GM19452 (cell line): Measurements from ENCODE around the gene TCF4.

Experiments
- ATAC-seq: cut with Tn5 transposase; IDR thresholded peaks from one replicate; pipeline ENCODE4 v1.9.1; 2021; ENCODE audit not compliant: unreplicated experiment

TCF4 gene

DNA sequence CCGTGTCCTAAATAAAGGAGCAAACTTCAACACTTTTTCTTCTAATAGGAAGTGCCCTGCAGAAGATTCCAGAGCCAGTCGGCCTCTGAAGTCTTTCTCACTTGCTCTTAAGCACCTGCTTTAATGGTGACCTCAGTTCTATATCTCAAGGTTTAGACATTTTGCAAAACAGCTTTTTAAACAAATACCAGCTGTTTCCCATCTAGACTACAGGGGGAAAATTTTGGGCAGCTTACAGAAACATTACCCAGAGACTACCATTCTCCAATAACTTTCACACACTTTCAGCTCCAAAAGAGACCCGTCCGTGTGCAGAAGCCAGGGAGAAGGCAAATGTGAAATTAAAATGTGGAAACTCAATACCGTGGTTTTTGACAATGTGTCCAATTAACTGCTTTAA, 343.4 kb downstream of the TCF4 start:
- no peak for ATAC-seq

DNA sequence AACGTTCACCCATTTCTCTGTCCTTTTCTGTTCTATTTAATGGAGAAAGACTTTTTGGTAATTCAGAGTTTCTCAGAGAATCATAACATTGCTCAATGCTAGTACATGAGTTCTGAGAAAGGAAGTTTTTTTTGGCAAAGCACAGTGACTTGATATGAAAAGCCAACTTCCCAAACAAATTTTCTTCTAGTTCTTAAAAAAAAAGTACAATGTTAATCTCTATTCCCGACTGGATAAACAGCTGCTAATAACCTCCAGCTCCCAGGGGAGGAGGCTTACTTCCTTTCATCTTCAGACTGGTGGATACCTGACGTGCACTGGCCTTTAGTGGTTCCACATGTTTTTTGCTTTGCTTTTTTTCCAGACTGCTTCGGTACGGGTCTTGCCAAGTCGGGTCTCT, 344.1 kb downstream of the TCF4 start:
- no peak for ATAC-seq

DNA sequence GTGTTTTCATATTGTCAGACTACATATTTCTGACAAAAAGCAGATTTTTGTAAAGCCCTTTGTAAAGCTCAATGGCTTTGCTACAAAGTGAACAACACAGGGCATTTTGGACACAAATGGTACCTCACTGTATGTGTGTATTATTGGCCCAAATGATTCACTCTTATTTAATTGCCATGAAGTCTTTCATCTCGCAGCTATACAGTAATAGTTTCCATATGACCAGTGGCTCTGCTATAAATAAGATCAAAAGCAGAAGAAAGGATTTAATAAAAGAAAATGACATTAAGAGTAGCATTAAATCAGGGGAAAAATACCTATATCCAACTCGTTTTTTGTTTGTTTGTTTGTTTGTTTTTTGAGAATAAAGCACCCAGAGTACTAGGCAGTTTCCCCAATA, 344.7 kb downstream of the TCF4 start:
- ATAC-seq = no peak

DNA sequence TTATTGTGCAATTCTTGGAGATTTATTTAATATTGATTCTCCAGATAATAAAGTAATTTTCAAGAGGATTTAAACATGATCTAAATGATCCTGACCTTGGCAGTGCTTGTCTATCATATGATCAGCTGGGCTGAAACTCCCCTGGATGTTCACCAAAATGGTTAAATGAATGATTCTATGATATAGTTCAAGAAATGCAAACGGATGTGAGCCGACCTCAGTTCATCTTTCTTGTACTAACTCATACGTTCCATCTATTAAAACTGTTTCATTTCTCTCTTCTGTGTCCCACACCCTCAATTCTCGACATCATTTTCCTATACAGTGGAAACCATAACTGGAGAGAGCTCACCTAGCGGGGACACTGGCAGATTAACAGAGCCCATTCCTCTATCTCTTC, 347.0 kb downstream of the TCF4 start:
- peak; percentile 65 for ATAC-seq

DNA sequence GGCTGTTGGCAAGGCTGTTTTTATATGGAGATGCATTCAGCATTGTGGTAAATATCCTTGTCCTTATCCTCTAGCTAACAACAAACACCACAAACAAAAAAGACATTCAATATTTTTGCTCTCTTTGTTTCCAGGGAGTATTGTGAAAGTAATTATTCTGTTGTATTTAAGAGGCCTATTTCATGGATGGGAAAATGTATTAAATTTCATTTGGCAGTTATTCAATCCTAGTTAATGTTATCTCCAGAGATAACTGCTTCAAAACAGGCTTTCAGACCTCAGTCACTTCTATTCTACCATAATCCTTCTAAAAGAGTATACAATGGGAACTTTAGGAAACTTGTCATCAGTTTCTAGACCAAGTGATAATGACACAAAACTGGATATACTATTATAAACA, 348.3 kb downstream of the TCF4 start:
- ATAC-seq = no peak

DNA sequence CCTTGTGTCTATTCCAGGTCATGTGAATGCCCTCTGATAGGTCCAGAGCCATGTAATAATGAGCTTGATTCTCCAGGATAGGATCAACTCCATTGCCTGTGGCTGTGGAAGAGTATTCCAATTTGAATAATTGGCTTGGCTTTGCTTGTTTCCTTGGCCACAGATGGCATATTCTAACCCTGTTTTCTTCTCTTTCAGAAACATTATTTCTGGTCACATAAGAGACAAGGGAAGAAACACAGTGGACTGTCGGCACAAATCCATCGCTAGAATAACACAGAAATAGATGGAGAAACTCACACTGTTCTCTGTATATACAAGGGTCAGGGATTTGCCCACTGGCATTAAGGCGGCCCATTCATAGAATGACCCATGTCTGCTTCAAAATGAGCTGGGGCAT, 350.3 kb downstream of the TCF4 start:
- ATAC-seq = no peak

DNA sequence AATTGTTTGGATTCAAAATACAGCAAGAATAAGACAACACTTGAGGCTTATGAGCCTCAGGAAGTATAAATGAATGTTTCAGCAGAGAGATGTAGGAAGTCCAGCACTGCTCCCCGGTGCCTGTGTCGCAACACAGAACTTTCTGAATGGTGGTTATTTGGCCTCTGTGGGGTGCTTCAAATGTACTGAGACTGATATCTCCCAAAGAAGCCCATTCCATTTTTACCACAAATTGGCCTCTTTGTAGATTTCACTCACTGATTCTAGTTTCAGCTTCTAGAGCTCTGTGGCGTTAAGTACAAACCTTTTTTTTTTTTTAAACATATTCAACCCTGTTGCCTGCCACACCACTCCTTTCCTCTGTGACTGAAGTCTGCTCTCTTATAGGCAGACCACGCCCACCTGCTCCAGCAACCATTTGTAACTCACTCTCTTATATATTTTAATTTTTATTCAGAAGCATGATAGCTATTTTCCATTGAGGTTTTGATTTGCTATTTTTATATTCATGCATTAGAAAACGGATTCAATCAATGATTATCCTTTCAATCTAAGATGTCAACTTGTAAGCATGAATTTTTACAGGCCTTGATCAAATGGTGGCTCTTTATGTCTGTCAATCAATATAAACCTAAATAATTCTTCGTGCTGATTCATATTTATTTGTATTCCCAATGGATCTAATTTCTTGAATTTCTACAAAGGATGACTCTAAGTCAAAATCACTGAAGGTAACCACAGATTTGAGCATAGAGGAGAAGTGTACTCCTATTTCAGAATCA, 351.7 kb downstream of the TCF4 start:
- ATAC-seq = peak; percentile 43

DNA sequence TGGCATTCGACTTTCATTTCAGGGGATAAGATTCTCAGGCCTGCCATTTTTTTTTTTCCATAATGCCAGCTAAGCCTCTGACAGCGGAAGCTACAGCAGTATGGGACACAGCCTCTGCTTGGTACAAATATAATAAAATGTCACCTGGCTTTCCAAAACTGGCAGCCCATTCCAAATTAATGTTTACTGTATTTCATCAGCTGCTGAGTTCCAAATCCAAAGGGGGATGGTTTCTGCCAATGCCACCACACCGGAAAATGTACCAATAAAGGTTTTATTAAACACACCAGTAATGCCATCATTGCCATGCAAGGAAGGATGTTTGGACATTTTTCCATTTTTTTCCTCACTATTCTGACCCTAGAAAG, 352.9 kb downstream of the TCF4 start:
- no peak for ATAC-seq

DNA sequence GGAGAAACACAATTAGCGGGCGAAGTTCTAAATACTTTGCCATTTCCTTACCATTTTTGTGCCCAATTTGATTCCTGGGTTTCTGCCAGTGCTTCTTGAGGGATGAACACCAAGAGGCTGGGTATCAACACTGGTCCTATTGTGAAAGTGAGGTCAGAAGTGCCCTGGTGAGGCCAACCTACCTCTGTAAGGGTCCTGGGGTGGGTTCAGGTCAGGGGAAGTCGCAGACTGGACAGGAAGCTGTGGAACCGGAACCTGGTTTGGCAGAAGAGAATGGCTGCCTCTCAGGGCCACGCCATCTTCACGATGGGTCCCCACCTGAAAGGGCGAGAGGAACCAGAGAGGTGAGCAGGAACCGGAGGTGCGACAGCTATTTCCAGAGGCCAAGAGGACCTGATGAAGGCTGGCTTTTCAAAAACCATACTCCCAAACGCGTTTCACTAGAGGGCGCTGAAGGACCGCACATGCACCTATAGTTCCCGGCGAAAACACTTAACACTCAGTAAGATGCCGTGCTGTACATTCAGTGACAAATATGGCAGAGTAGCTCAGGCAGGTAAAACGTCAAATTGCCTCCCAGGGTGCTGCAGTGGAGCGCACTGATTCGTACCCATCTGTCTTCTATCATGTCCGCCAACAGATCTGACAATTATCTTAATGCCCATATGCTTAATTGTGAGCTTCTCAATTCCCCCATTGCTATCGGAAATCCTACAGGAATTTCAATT, 353.5 kb downstream of the TCF4 start:
- ATAC-seq = peak; percentile 81

DNA sequence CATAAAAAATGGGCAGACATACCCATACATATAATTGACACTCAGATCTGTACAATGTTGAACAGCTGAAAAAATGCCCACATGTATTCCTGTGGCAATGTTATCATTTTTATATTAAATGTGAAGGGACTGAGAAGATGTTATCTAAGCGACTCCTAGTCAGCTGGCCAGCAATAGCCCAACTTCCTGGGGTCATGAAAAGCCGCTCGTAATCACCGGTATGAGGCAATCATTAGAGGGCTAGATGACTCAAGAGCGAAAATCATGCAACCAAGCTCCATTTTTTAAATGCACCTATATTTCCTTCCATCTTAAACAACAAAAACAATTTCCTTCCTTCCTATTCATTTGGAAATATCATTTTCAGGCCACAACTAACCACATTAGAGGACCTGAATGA, 354.1 kb downstream of the TCF4 start:
- no peak for ATAC-seq

DNA sequence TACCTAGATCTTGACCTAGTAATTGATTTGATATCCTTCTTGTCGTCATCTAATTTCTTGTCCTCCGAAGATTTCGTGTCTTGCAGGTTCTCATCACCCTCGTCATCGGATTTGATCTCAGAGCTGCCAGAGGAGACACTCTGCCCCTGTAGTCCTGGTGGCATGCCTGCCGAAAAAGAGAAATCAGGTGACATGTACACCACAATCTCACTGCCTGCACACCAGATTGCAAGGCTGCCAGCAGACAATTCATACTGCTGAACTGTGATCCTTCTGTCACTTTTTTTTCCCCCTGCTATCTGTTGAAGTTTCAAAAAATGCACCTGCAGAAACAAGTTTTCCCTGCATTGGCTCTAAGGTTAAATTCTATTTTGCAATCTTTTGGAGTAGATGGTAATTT, 355.5 kb downstream of the TCF4 start:
- ATAC-seq = no peak

DNA sequence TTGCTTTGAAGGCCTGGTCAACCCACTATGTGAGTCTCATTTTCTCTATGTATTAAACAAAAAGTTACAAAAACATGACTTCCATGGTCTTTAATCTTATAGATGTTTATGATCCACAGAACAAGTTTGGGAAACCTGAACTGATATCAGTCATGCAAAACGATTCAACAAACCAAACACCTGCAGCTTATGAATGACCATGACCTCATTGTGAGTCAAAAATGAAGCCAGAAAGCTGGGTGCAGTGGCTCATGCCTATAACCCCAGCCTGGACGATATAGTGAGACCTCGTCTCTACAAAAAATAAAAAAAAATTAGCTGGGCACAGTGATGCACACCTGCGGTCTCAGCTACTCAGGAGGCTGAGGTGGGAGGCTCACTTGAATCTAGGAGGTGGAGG, 358.3 kb downstream of the TCF4 start:
- no peak for ATAC-seq

DNA sequence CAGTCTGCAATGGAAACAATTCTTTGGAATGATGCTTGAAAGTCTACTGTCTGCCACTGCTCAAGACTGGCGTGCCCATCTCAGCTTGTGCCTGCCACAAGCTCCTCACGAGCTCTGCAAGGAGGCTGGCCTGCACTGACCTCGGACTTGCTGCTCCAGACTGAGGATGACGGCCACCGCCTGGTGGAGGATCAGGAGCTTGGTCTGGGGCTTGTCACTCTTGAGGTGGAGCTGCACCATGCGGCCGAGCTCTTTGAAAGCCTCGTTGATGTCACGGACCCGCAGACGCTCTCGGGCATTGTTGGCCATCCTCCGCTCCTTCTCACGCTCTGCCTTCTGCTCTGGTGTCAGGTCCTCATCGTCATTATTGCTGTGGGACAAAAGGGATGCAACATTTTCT, 359.3 kb downstream of the TCF4 start:
- no peak for ATAC-seq

DNA sequence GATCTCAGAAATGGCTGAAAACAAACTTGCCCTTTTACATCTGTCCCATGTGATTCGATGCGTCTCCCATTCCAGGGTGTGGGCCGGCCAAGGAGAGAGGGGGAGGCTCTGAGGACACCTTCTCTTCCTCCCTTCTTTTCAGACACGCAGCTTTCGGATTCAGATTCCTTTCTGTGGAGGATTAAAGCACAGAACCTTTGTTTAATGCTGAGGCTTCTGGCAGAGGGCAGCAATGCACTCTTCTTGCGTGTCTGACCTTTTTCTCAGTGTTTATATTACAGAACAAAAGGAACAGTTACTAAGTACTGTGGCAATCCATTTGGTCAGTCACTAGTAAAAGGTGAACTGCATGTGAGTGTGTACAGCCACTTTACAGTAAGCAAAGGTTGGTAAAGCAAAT, 359.8 kb downstream of the TCF4 start:
- no peak for ATAC-seq

DNA sequence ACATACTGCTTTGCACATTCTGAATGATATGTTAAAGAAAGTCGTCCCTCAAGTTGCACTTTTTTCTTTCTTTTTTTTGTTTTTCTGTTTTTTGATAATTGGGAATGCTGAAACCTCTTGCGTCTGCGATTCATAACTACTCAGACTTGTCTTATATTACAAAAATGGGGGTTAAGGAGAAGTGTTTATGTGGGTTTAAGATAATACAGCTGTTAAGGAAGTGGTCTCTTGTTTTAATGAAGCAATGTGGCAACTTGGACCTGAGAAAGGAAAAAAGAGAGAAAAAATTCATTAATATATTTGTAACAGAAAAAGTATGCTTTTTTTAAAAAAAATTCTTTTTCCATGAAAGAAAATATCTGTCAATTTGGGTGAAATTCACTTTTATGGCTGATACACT, 360.2 kb downstream of the TCF4 start:
- no peak for ATAC-seq

DNA sequence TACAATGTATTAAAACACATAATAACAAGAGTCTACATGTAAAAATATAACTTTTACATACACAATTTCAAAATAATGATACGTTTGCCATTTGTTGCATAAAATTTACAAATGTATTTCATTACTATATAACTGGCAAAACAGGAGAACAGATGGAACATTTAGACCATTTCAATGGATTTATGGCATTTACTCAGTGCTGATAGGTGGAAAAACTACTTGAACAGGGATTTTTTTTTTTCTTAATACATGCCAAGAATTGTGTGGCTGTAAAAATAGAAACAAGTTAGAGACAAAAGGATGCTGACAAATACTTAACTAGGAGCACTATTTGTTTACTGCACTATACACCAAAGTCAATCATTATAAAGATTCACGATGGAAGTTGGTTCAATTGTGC, 361.9 kb downstream of the TCF4 start:
- no peak for ATAC-seq

DNA sequence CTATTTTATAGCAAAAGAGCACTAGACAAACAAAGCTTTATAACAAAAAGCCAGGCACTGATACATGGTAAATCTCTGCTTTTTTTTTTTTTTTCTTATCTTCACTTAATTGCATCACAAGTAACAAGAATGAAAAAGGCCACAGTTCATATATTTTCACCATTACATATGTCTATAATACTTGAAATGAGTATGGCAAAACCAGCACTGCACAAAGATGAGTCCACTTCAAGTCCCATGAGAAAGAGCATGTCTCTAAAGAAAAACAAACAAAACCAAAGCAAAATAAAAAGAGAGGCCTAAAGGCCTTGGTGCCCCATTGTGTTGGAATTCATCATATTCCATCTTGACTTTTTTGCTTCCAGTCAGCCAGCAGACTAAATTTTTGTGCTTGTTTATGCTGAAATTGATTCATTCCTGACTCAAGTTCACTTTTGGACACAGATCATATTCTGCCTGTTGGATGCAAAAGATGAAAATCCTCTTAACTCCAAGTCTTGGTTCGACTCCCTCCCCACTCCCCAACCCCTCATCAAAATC, 363.8 kb downstream of the TCF4 start:
- ATAC-seq = no peak

DNA sequence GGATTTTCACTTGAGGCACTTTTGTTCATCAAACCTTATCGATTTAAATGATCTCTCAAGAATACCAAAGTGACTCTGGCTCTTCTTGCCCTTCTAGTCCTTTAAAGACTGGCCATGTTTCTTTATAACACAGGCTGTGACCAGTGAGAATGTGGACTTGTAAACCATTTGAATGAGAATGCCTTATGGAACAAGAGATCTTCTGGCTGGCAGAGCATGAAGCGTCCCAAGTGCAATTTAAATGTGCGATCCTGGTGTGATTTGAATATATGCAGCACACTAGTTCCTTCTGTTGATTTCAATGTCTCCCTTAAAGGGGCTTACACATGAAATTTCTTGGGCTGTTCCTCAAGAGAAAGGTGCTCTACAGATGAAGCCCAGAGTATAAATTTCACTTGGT, 366.4 kb downstream of the TCF4 start:
- ATAC-seq = no peak

DNA sequence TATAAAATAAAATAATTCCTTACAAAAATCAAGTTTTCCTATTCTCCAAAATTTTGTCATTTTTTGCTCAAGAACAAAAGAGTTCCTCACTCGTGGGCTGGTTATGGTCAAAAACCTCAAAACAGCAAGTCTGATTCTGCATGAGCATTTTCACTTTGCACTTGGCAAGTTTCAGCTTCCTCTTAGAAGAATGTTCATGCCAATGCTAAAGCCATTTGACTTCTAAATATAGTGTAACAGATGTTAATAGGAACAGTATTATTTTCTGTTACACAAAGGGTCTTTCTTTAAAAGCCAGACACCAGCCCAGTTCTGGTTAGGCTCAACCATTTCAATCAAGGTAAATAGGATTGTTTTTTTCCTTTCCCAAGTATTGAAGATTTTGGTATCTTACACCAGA, 367.5 kb downstream of the TCF4 start:
- peak; percentile 77 for ATAC-seq

DNA sequence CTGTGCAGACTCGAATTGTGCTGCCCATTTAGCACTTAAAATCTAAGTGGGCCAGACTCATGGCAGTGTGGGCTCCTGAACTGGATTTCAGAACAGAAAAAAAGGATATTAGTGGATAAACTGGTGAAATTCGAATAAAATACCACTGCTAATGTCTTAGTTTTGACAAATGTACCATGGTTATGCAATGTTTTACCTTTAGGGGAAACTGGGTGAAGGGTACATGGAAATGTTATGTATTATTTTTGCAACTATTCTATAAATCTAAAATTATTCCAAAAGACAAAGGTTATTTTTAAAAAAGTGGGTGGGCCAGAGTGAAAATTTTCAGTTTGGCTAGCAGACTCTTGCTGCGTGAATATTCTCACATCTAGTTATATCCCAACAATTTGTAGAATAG, 368.2 kb downstream of the TCF4 start:
- no peak for ATAC-seq

DNA sequence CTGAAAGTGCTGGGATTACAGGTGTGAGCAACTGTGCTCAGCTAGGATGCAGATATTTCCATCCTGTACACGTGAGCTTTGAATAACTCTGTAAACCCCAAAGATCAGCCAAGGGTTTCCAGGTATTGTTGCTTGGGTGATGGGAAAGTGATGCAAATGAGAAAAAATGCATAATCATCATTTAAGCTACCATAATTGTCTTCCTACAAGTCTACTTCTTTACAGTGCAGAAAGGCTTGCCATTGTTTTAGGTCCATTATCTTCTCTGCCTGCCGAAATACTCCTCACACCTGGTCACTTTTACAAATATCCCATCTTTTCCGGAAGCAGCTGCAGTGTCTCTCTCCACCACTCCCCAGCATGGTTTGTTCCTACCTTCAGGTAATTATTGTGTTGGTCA, 368.9 kb downstream of the TCF4 start:
- no peak for ATAC-seq

DNA sequence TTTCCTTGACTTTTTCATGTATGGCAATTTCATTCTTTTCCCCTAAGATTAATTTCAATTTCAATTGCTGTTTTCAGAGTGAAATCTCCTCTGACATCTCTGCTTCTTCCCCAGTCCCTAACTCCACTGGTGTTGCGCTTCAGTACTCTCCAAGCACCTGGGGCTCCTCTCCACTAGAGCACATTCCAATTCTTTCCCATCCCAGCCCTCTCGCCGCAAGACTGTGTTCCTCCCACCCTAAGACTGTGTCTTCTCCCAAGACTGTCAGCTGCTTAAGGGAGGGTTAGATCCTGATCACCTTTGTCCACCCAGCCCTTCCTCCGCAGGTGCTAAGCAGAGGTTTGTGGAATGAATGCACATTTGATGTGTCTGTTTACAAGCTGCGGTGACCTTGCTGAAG, 373.0 kb downstream of the TCF4 start:
- ATAC-seq = no peak

DNA sequence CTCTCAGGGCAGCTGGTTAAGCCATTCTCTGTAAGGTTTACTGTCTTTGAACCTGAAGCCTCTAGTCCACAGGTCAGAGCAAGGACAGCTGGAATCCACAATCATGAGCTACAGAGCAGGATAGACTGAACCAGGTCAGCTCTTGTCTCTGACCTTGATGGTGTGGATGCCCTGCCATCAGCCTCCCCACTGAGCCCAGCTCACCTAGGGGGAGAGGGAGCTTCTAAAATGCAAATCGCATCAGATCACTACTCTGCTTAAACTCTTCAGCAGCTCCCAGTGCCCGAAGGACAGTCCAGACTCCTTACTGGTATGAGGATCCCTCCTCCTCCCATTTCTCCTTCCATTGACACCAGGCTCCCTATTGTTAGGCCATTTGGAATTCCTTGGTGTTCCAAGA, 373.5 kb downstream of the TCF4 start:
- no peak for ATAC-seq
